ENCODE data around the gene CHI3L2. TPM values are rescaled to one million over a fixed set of nuclear protein-coding genes. Genes with fewer than 3 reads are reported as not detected.

Gene CHI3L2
- total and polyA plus RNA-seq, 9 of the 15 experiments (the other 6 are each of a cell fraction or from before 2014, with no cell fraction given) = 0.07 to 0.27 (median 0.15) TPM; not detected in 6

- H2AFZ ChIP-seq (ENCODE audit: low read depth, low read length) = no peak overlapping the region
- BruUV-seq (replicated peaks) = no TSS peak
- H3K9me1 ChIP-seq (ENCODE audit: control insufficient read depth, insufficient read depth, low read length) = no peaks in the 10 kb centered on the region
- H3K36me3 ChIP-seq (ENCODE audit: control insufficient read depth, insufficient read depth, low read length) = peaks cover 14% of the 10 kb centered on the region
- H3K27me3 ChIP-seq (ENCODE audit: control insufficient read depth in 2 of 2, insufficient read depth in 2 of 2, low read length in 2 of 2) = no peaks in the 10 kb centered on the region
- FAIRE-seq = no peak
- no peak overlapping the region for H3K27ac ChIP-seq (ENCODE audit: extremely low read depth, low read depth, low read length)
- H3K9me3 ChIP-seq (replicated peaks; ENCODE audit: control insufficient read depth, insufficient read depth, low read depth, low read length) = no peaks in the 10 kb centered on the region
- POLR2A ChIA-PET = interaction anchor here (0.6 to 2.2 kb wide), 2 partner anchors 9 to 10 kb away, joined by 3 to 9 read pairs; no protein-coding TSS in a partner anchor
- CTCF ChIA-PET (ENCODE audit: low intra/inter-chr PET ratio) = no interaction called here
- H3K4me3 ChIP-seq = no peak overlapping the region
- ATAC-seq = no peak
- no peaks in the 10 kb centered on the region for H4K20me1 ChIP-seq (replicated peaks; ENCODE audit: control insufficient read depth, insufficient read depth, low read length)
- no peak for DNase-seq (ENCODE audit: extremely low read depth in 1 of 4, low spot score in 3 of 4)
- H3K4me1 ChIP-seq (replicated peaks in 1 of 2; ENCODE audit: control insufficient read depth in 2 of 2, insufficient read depth in 2 of 2, low read length in 2 of 2) = peaks cover 2 to 7% of the 10 kb centered on the region in 2 experiments; a peak in 3 of 5 replicates
- WGBS (ENCODE audit: insufficient coverage, low coverage, missing lambda C conversion rate) = 59% methylated on average over 5 of the region's 5 CpGs
- H3K4me2 ChIP-seq (ENCODE audit: insufficient read depth, low read length) = no peak overlapping the region
- intact Hi-C loops (cut with micrococcal nuclease) (no loop called here), in situ Hi-C loops (cut with MboI) (no loop called here)
- H3K79me2 ChIP-seq (ENCODE audit: control insufficient read depth, insufficient read depth, low read length) = no peaks in the 10 kb centered on the region
- H3K9ac ChIP-seq (ENCODE audit: insufficient read depth in 1 of 2, low read depth in 2 of 2, low read length in 2 of 2) = no peak overlapping the region
- TF ChIP-seq BACH1 (tag; IDR thresholded peaks at IDR 0.05) (no peak), NELFE (IDR thresholded peaks at IDR 0.05; ENCODE audit: insufficient read depth, insufficient read length) (no peak), BCL6 (CRISPR knock-in tag; IDR thresholded peaks at IDR 0.05) (no peak), MBD1 (CRISPR knock-in tag; IDR thresholded peaks at IDR 0.05) (no peak), ZNF695 (CRISPR knock-in tag; IDR thresholded peaks at IDR 0.05) (no peak), PATZ1 (CRISPR knock-in tag; IDR thresholded peaks at IDR 0.05; ENCODE audit: borderline replicate concordance) (no peak), ZNF445 (CRISPR knock-in tag; IDR thresholded peaks at IDR 0.05; ENCODE audit: low read depth) (no peak), TCF3 (CRISPR knock-in tag; IDR thresholded peaks at IDR 0.05) (no peak), ATF7 (IDR thresholded peaks at IDR 0.05) (no peak), POLR2H (tag; IDR thresholded peaks at IDR 0.05; ENCODE audit: low read depth) (no peak), BCOR (IDR thresholded peaks at IDR 0.05) (no peak), NUFIP1 (IDR thresholded peaks at IDR 0.05; ENCODE audit: partially characterized antibody) (no peak), ZHX1 (conservative IDR thresholded peaks at IDR 0.05; ENCODE audit: low read length) (no peak), ZNF518B (CRISPR knock-in tag; IDR thresholded peaks at IDR 0.05) (no peak)
These were observed 35.4 kb upstream of the CHI3L2 start for GRCh38 chr1:111192074-111192473.
